GM10266 (cell line): ENCODE results near the gene KCNAB1.

Experiments
- DNase-seq: peaks from one replicate; pipeline ENCODE4 v3.0.0; 2012; ENCODE audit errors: extremely low spot score
- TF ChIP-seq, protein P1 (sequence below): IDR thresholded peaks from 2 replicates; pipeline ENCODE4 v1.5.1; 2012; ENCODE audit warnings: mild to moderate bottlenecking, low read depth; ENCODE audit not compliant: control insufficient read depth, insufficient read depth; ENCODE audit errors: missing control alignments

The KCNAB1 gene

GRCh38 chr3:156358232-156358631 is 237.9 kb downstream of the KCNAB1 start:
- TF ChIP-seq, protein P1, sequence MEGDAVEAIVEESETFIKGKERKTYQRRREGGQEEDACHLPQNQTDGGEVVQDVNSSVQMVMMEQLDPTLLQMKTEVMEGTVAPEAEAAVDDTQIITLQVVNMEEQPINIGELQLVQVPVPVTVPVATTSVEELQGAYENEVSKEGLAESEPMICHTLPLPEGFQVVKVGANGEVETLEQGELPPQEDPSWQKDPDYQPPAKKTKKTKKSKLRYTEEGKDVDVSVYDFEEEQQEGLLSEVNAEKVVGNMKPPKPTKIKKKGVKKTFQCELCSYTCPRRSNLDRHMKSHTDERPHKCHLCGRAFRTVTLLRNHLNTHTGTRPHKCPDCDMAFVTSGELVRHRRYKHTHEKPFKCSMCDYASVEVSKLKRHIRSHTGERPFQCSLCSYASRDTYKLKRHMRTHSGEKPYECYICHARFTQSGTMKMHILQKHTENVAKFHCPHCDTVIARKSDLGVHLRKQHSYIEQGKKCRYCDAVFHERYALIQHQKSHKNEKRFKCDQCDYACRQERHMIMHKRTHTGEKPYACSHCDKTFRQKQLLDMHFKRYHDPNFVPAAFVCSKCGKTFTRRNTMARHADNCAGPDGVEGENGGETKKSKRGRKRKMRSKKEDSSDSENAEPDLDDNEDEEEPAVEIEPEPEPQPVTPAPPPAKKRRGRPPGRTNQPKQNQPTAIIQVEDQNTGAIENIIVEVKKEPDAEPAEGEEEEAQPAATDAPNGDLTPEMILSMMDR, result no peak
- no peak for DNase-seq

- DNase-seq, result no peak
- TF ChIP-seq, protein P1, result no peak
Observed at GRCh38 chr3:156359368-156359767, 239.0 kb downstream of the KCNAB1 start.

GRCh38 chr3:156360083-156360482 is 239.7 kb downstream of the KCNAB1 start:
- DNase-seq, result no peak
- TF ChIP-seq, protein P1, result no peak

- TF ChIP-seq, protein P1, result no peak
Observed at GRCh38 chr3:156360963-156361362, 240.6 kb downstream of the KCNAB1 start.

GRCh38 chr3:156366559-156366958 is 246.2 kb downstream of the KCNAB1 start:
- TF ChIP-seq, protein P1, result no peak
- no peak for DNase-seq

More at GRCh38 chr3:156360963-156361362, 240.6 kb downstream of the KCNAB1 start:
- DNase-seq, result no peak

- TF ChIP-seq, protein P1, result no peak
- no peak for DNase-seq
Observed at GRCh38 chr3:156368189-156368588, 247.8 kb downstream of the KCNAB1 start.

DNA sequence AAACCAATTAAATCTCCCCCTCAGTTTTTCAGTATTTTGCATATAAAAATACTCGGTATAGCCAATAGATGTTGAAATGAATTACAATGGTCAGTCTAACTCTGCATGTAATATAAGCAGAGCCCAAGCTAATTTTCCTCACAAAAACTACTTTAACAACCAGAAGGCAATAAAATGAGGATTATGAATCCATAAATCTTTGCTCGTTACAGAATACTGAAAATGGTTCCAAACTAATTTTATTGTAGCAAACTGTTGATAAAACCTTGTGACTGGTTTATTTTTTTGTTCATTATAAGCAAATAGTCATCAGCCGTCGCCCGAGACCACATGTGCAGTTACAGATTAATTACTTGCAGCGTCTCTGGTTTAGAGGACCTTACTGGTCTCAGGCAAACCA is 251.3 kb downstream of the KCNAB1 start:
- TF ChIP-seq, protein P1, result no peak
- DNase-seq, result no peak

DNA sequence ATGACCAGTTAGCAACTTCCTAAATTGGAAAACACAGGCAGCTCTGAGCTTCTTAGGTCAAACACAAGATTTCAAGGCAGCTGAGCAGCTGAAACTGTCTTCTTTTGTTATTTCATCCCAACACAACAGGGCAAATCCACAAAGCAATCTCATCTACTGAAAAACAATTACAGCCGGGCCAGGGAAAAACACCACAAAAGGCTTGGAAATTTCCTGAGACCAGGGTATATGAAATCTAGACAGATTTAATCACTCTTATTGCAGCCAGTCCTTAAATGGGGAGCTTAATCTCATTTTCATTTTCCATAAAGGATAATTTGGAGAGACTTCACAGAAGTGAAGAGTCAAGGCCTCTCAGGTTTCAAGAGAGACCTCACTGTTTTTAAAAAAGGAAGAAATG is 252.7 kb downstream of the KCNAB1 start:
- TF ChIP-seq, protein P1, result no peak
- no peak for DNase-seq
